ENCODE measurements around the gene NR2F6.

NR2F6 gene

DNA sequence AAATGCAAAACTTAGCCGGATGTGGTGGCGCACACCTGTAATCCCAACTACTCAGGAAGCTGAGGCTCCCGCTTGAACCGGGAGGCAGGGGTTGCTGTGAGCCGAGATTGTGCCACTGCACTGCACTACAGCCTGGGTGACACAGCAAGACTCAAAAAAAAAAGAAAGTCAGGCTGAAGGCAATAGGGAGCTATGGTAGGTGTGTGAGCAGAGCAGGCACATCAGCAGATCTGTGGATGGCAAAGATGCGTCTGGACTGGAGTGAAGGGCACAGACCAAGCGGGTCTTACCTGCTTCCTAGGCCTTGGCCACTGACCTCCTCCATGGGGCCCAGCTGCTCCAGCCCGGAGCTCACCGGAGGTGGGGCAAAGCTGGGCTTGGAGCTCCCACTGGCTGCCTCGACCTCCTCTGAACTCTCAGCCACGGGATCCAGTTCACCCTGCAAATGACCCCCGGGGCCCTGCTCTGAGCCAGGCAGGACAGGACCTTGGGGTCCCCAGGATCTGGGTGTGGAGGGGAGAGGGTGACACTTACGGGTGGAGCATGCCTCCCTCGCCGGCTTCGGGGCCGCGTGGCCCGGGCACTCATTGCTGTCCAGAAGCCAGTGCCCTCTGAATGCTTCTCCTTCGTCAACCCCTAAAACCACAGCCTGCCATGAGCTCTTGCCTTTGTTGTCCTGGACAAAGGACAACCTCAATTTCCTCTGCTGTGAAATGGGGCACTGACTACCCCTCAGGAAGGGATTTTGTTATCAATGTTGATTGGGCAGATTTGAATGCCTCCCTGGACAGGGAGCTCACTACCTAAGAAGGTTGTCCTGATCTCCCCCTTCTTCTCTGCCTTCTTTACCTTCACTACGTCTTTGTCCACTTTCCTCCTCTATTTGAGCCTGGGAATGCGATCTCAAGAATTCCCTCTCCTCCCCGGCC lies 18.3 kb upstream of the NR2F6 start:
- DNase-seq: no peak

DNA sequence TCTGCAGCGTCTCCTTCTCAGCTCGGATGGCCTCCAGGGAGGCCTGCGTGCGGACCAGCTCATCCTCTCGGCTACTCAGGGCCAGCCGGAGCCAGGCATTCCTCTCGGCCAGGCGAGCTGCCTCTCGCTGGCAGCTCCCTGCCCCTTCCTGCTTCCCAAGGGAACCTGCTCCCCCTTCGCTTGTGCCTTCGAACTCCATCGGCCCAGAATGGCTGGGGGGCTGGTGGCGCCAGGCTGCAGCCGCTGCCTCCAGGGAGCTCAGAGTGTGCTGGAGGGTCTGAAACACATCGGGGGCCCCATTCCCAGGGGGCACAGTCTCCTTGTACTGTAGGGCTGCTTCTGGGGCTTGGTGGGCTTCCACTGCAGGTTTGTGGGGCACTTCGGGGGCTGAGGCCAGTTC lies 16.8 kb upstream of the NR2F6 start:
- no peak for DNase-seq

DNA sequence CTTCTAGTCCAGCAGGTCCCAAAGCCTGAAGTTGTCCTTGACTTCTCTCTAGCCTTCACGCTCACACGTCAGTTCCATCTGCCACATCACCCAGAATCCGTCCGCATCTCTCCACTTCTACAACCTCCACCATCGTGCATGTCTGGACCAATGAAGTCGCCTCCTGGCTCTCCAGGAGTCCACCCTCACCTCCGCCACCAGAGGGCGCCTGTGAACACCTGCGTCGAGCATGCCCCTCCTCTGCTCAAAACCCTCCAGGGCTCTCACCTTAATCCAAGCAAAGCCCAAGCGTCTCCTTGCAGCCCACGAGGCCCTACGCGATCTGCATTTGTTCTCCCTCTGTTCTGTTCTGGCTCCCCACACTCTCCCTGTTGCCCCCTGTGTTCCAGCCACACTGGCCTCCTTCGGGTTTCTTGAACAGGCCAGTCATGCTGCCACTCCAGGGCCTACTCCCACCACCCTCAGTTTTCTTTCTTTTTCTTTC lies 15.2 kb upstream of the NR2F6 start:
- DNase-seq: peak; percentile 78

DNA sequence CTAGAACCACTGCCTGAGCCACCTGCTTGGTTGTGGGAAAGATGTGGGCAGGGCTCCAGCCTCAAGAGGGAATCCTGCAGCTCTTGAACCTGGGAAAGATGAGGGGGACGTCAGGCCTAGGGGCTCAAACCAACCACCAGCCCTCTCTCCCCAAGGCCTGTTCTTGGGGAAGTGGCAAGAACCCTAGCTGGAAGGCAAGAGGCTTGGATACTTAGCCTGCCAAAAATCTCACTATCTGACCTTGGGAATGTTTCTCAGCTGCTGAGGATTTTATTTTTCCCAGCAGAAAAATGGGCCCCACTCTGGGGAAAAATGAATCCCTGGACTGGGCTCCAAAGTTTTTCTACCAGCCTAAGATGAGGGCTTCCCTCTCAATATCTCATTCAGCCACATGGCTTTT lies 14.2 kb upstream of the NR2F6 start:
- no peak for DNase-seq

DNA sequence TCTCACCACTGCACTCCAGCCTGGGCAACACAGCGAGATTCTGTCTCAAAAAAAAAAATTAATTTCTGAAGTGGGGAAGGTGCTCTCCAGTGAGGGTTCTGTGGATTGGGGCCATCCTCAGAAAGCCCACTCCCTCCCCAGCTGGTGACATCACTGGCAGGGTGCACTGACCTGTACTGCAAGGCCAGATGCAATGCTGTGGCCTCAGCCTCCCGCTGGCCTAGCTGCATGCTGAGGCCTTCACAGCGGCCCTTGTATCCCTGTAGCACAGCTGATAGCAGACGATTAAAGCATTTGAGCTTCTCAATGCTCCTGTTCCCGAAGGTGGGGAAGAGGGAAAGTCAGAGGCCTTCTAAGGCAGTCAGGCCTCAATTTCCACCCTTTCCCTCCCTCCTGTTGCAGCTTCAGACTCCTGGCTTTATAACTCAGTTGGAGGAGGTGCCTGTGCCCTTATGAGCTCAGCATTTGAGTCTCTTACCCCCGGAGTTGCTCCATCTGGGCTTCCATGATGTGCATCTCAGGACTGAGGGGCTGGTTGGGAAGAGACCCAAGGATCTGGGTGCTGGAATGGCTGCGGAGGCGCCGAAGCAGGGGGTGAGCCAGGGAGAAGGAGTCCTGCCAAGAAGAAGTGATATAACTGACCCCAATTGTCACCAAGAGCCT lies 13.5 kb upstream of the NR2F6 start:
- no peak for DNase-seq

DNA sequence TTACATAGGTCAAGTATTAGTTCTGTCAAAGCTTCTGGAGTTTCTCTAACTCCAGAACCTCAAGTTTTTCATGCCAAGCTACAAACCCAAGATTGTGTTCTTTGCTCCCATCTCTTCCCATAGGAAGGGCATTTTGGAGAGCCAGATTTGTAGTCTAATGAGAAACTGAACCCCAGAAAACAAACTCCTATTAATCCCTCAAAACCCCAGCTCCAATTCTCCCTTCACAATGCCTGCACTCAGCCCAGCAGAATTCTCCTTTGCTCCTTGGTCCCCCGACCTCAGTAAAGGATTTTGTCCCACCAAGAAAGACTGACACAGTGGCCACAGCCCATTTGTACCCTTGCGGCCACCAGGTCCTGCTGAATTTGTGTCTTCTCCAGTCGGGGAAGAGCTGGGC lies 10.4 kb upstream of the NR2F6 start:
- DNase-seq: no peak

DNA sequence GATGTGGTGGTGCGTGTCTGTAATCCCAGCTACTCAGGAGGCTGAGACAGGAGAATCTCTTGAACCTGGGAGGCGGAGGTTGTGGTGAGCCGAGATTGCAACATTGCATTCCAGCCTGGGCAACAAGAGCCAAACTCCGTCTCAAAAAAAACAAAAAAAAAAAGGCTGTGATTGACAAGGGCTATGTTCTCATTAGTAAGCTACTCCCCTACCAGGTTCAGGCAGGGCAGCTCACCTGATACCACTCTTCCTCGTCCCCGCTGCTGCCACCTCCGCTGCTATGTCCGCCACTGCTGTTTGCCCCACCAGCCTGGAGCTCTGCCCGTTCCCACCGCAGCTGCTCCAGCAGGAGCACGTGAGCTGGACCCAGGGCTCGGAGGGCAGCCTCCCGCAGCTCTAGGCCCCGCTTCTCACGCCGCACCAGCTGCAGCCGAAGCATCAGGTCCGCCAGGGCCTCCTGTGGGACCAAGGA lies 9.5 kb upstream of the NR2F6 start:
- no peak for DNase-seq

DNA sequence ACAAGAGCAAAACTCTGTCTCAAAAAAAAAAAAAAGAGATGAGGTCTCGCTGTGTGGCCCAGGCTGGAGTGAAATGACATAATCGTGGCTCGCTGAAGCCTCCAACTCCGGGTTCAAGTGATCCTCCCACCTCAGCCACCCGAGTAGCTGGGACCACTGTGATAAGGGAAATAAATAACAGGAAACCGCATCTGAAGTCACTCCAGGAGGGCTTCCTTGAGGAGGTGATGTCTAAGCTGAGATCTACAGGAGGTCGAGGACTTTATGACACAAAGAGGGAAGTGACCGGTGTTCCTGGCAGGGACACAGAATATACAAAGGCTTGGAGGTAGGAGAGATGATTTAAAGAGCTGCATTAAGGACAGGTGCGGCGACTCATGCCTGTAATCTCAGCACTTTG lies 8.9 kb upstream of the NR2F6 start:
- DNase-seq: no peak

DNA sequence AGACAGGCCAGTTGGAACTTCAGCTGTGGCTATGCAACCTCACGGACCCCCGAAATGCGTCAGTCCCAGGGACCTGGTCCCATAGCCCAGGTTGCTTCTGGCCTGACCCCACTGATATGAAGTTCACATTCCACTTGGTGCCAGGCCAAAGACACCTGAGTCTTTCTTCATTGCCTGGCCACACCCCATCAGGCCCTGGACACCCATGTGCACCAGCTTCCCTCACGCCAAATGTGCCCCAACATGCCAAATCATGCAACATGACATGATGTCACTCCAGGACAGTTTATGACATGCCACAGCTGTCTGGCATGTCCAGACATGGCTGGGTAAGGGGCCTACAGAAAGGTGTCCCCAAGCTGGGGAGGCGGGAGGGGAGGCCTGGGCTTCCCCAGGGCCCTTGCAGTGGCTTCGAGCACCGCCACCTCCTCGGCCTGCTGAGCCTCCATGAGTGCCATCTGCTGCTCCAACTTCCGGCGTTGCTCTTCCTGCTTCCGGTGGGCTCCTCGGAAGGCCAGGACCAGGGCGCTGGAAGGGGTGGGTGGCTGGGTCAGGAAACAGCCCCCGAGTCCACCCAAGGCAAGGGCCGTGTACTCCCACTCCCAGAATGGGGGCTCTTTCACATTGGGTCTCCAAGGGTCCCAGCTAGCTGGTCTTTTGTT lies 4.3 kb upstream of the NR2F6 start:
- no peak for DNase-seq

DNA sequence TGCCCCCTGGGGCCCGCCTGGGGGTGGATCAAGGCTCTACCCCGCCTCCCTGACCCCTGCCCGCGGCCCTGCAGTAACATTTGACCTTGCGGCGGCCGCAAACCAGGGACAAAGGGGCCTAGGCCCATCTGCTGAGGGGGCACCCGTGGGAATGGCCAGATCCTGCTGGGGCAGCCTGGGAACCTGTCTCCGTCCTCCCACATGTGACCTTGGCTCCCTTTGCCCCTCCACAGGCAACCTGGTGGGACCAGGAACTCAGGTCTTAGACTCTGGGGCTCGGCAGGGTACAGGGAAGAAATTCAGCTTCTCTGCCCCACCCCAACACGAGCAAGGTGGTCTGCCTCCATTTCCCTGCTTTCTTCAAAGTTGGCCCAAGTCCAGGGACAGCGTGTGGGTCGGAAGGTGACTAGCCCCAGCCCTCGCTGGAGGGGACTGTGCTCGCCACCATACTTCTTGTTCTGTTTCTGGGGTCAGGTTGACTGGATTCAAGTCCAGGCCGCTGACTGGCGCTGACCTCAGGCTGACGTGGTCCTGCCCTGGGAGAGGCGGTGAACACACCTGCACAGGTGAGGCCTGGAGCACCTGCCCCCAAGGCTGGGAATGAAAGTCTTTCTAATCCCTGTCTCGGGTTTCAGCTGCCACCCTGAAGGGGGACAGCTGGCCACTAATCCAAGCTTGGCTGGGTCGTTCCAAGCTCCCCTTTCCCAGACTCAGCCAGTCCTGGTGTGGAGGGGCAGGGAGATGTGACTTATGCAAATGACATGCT lies 2.5 kb upstream of the NR2F6 start:
- no peak for DNase-seq

DNA sequence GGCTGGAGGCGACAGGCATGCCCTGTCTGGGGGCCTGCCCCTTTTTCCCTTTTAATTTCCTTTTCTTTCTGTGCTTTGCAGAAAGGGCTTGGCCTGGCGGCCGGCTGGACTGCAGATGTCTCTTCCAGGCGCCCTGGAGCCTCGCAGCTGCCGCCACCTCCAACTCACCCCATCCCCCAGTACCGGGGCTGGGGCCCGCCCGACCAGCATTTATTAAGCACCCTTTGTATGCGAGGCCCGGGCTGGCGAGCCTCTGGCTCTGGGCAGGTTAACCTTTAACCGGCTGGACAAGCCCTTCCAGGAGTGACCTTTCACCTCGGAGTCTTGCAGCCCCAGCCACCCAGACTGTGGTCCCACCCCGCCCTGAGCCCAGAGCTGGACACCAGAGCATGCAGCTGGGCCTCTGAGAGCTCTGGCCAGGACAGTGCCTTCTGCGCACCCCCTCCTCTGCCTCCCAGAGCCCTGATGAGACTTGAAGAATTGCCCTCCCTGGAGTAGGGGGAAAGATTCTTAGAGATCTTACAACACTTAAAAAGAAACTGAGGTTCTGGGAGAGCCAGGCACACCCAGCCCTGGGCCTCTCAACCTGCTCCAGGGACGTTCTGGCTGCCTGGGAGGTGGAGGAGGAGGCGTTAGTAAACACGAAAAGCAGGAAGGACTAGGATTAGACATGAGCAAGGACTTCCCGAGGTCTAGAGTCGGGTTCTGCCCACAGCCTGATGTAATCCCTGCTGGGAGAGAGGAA lies 1.1 kb upstream of the NR2F6 start:
- no peak for DNase-seq

DNA sequence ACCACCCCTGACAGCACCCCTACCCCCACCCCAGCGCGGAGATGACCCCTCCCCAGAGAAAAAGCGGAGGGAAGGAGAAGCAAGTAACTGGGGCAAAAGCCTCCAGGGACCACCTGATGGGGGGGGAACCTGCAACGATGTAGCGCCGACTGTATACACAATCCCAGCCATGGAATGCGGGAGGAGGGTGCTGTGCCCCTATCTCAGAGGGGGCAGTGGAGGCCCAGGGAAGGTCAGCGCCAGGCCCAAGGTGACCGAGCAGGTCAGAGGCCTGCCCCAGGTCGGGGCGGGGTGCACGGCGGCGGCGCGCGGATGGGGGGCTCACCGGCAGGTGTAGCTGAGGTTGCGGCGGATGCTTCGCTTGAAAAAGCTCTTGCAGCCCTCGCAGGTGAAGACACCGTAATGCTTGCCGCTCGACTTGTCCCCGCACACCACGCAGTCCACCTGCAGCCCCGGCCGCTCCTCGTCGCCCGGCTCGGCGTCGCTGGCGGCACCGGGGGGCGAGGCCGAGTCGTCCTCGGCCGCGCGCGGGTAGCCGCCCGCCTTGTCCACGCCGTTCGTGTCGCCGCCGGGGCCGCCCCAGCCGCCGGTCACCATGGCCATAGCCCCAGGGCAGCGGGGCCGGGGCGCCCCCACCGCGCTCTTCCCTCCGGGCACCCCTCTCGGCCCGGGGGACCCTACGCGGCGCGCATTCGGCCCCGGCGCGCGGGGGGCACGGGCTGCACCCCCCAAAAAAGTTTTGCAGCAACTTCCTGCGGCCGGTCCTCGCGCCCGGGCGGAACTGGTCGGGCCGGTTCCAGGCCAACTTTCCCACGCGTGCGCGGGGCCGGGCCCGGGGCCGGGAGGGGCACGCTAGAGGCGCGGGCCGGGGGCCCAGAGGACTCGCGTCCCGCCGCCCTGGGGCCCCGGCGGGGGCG lies 843 bp downstream of the NR2F6 start:
- DNase-seq: no peak

DNA sequence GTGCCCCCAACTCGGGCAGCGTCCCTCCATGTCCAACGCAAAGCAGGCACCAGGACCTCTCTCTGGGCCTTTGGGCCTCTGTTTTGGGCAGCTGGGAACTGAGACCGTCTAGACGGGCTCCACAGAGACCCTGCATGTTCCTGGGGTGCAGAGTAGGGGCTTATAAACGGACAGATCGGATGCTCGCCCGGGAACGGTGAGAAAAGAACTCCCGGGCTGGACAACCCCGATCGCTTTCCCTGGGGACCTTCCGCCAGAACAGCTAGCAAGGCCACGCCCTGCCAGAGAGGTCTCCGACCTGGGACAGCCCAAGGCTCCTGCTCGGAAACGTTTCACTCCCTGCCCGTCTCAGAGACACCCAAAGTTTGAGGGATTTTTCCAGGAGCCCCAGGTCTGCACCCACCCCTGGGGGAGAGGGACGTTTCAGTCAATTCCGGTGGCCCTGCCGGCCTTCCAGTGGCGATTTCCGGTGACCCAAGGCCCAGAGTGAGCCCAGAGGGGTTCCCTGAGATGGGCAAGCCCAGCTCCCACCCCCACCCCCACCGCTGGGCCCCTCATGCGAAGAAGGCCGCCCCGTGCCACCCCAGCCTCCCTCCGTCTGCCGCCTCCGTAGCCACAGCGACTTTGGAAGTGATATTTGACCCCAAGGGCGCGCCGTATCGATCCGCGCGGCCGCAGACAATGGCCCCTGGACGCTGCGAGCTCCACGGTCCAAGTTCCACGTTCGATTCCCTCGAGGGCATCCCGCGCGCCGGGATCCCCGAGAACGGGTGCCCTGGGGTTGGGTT lies 1.7 kb downstream of the NR2F6 start:
- DNase-seq: no peak

DNA sequence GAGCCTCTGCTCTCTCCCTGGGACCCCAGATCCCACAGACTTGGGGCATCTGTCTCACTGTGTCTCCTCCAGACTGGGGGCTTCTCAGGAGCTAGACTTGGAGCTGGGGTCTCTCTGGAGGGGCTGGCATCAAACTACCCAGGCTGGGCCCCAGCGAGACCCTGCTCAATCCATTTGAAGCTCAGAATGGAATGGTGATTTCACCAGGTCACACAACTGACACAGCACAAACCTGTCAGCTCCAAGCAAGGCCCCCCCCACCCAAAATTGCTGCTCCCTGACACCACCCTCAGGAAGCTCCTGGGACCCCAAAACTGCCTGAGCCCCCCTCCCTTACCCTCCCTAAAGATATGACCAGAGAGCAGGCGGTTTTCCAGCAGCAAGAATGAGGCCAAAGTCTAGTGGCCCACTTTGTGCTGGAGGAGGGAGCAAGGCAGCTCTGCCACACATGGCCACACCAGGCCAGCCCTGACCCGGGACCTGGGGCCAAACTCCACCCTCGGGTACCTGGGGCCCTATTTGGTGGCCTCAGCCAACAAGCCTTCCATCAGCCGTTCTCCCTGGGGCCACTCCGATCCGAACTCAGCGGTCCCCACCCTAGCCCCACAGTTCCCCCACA lies 2.4 kb downstream of the NR2F6 start:
- no peak for DNase-seq

DNA sequence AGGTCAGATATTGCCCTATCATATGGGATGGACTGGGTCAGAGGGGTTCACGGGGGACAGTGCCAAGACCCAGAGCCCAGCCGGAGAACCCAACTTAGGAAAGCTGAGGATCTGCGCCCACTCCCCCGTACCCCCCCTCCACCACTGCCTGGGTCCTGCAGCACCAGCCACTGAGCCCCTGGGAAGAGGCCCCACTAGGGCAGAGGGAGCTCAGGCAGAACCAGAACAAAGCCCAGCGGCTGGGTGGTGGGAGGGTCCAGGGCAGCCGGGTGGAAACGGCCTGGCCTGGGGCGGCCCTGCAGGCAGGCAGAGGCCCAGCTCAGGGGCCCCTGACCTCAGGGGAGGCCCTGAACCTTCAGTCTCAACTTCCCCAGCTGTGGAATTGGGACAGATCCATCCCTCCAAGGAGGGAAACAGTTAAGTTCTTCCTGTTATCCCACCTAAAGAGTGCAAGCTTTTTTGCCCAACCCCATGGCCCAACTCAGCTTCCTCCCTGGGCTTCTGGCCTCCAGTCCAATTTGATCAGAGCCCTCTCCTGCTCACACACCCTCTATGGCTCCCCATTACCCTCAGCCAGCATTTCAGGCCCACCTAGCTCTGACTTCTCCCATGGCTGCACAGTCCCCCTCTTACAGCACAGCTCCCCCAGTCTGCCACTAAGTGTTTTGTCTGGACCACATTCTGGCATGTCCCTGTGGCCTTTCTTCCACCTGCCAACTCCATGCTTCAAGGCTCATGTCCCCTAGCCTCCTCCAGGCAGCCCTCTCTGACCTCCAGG lies 3.1 kb downstream of the NR2F6 start:
- DNase-seq: no peak

DNA sequence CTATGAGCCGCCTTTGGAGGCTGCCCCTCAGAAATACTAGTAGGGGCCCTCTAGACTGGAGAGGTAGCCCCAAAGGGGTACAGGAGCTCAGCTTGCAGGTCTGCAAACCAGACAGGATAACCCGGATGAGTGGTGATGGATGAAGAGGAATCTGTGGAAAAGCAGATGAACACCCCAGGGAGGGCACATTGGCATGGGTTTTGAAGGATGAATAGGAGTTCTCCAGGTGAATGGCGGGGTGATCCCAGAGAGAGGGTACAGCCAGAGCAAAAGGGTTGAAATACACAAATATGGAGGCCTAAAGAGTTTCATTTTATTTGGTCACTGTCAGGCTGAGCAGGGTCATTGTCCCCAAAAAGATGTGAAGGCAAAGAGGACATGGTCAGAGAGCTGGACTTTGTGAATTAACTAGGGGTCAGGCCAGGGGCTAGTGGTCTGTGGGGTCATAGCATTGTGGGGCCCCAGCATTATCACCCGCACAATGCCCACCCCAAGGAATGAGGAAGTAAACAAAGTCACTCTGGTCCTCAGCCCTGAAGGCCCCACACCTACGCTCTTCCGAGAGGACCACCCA lies 4.8 kb downstream of the NR2F6 start:
- no peak for DNase-seq

DNA sequence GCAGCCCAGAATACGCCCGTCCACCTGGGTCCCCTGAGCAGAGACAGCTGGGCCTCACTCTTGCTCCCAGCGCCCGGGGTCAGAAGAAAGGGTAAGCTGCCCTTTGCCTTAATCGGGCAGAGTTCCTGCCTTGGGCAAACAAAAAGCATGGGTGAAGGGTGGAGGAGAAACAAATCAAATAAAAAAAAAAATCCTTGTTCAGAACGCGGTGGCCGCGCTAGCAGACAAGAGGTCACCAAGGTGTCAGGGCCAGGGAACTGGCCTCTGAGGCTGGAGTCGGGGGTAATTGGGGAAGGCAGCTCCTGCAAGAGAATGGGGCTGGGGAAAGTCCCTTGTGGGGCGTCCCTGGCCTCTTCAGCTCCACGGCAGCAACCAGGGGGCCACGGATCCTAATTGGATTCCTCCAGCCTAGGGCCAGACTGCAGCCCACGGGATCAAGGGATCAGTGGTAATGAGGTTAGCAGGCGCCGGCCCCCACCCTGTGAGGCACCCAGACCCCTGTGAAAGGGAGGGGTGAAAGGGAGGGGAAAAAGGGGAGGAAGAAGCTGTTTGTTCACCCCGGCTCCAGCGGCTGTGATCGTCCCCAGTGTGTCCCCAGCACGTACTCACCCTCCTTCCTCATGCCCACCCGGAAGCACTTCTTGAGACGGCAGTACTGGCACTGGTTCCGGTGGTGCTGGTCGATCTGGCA lies 5.5 kb downstream of the NR2F6 start:
- DNase-seq: no peak

Measured in NK-92 treated with Interleukin-12 subunit alpha and Interleukin-12 subunit beta, amount 100 ng/mL, for 24 hours (cell line).